GM21528 (cell line): ENCODE measurements around the gene ST6GALNAC6.

Source experiments
- ATAC-seq: cut with Tn5 transposase; IDR thresholded peaks from one replicate; pipeline ENCODE4 v1.9.1; 2021; ENCODE audit warnings: mild to moderate bottlenecking, moderate library complexity; ENCODE audit not compliant: unreplicated experiment, low FRiP score

The ST6GALNAC6 gene

GRCh38 chr9:127899128-127899943, at the start of gene ST6GALNAC6:
Gene ST6GALNAC6, minus strand, starts transcription at chr9:127899603. Its CDS starts 1,622 bp downstream, at chr9:127897981.
- ATAC-seq: peak; percentile 49

- ATAC-seq: no peak
Measured at GRCh38 chr9:127947841-127948710, 48.7 kb upstream of the ST6GALNAC6 start.

GRCh38 chr9:127946728-127947127, 47.3 kb upstream of the ST6GALNAC6 start:
- ATAC-seq: no peak

- no peak for ATAC-seq
Measured at GRCh38 chr9:127945942-127946341, 46.5 kb upstream of the ST6GALNAC6 start.

GRCh38 chr9:127945338-127945737, 45.9 kb upstream of the ST6GALNAC6 start:
- no peak for ATAC-seq

- ATAC-seq: no peak
Measured at GRCh38 chr9:127944586-127945218, 45.3 kb upstream of the ST6GALNAC6 start.

- ATAC-seq: no peak
Measured at GRCh38 chr9:127943731-127944144, 44.3 kb upstream of the ST6GALNAC6 start.

- ATAC-seq: no peak
Measured at GRCh38 chr9:127943011-127943662, 43.7 kb upstream of the ST6GALNAC6 start.

GRCh38 chr9:127942216-127943010, 43.0 kb upstream of the ST6GALNAC6 start:
- no peak for ATAC-seq

GRCh38 chr9:127941961-127942215, 42.5 kb upstream of the ST6GALNAC6 start:
- ATAC-seq: no peak

- no peak for ATAC-seq
Measured at GRCh38 chr9:127941062-127941960, 41.9 kb upstream of the ST6GALNAC6 start.

GRCh38 chr9:127940593-127940992, 41.2 kb upstream of the ST6GALNAC6 start:
- no peak for ATAC-seq

- no peak for ATAC-seq
Measured at GRCh38 chr9:127938298-127938690, 38.9 kb upstream of the ST6GALNAC6 start.

- ATAC-seq: peak; percentile 78
Measured at GRCh38 chr9:127937388-127938297, 38.2 kb upstream of the ST6GALNAC6 start, which contains the start of gene DPM2. Gene DPM2, minus strand, starts transcription at chr9:127937854. Its CDS starts 34 bp downstream, at chr9:127937820.

GRCh38 chr9:127937056-127937387, 37.6 kb upstream of the ST6GALNAC6 start:
- no peak for ATAC-seq

- ATAC-seq: no peak
Measured at GRCh38 chr9:127936347-127936852, 37.0 kb upstream of the ST6GALNAC6 start.

GRCh38 chr9:127935765-127936221, 36.4 kb upstream of the ST6GALNAC6 start:
- no peak for ATAC-seq

- ATAC-seq: no peak
Measured at GRCh38 chr9:127934986-127935385, 35.6 kb upstream of the ST6GALNAC6 start.
